GM21360 (cell line): ENCODE measurements around the gene AASDH.

Experiments
- ATAC-seq: cut with Tn5 transposase; IDR thresholded peaks from one replicate; pipeline ENCODE4 v1.9.1; 2021; ENCODE audit warnings: mild to moderate bottlenecking, moderate library complexity; ENCODE audit not compliant: unreplicated experiment

Gene AASDH

GRCh38 chr4:56316011-56316650, 71.2 kb downstream of the AASDH start:
- ATAC-seq, result no peak

GRCh38 chr4:56315543-56315942, 71.7 kb downstream of the AASDH start:
- no peak for ATAC-seq

- ATAC-seq, result no peak
Observed at GRCh38 chr4:56315041-56315440, 72.2 kb downstream of the AASDH start.

GRCh38 chr4:56314207-56314915, 72.9 kb downstream of the AASDH start:
- no peak for ATAC-seq

GRCh38 chr4:56313132-56313531, 74.2 kb downstream of the AASDH start:
- ATAC-seq, result no peak

- no peak for ATAC-seq
Observed at GRCh38 chr4:56311299-56311975, 75.9 kb downstream of the AASDH start.

GRCh38 chr4:56310401-56311125, 76.7 kb downstream of the AASDH start:
- ATAC-seq, result no peak

GRCh38 chr4:56308384-56308783, 78.9 kb downstream of the AASDH start:
- ATAC-seq, result no peak

- no peak for ATAC-seq
Observed at GRCh38 chr4:56307423-56307822, 79.9 kb downstream of the AASDH start.

GRCh38 chr4:56305390-56305789, 81.9 kb downstream of the AASDH start:
- no peak for ATAC-seq

- no peak for ATAC-seq
Observed at GRCh38 chr4:56303921-56304320, 83.4 kb downstream of the AASDH start.

GRCh38 chr4:56302760-56303159, 84.5 kb downstream of the AASDH start:
- ATAC-seq, result no peak

- no peak for ATAC-seq
Observed at GRCh38 chr4:56301997-56302496, 85.2 kb downstream of the AASDH start.

- peak; percentile 93 for ATAC-seq
Observed at GRCh38 chr4:56301181-56301996, 85.9 kb downstream of the AASDH start.

- ATAC-seq, result no peak
Observed at GRCh38 chr4:56298236-56298635, 89.1 kb downstream of the AASDH start.

GRCh38 chr4:56297776-56298175, 89.5 kb downstream of the AASDH start:
- no peak for ATAC-seq

- no peak for ATAC-seq
Observed at GRCh38 chr4:56296526-56296925, 90.8 kb downstream of the AASDH start.

GRCh38 chr4:56293121-56293520, 94.2 kb downstream of the AASDH start:
- ATAC-seq, result no peak

- no peak for ATAC-seq
Observed at GRCh38 chr4:56289934-56290333, 97.4 kb downstream of the AASDH start.

GRCh38 chr4:56288663-56289062, 98.6 kb downstream of the AASDH start:
- no peak for ATAC-seq
